Sigmoid colon (tissue), 7 donors: ENCODE results near the gene CFAP61. TPM values are rescaled to one million over a fixed set of nuclear protein-coding genes. Genes with fewer than 3 reads are reported as not detected.

Experiments used
- DNase-seq: peaks from one replicate; pipeline ENCODE4 v3.0.0-alpha.2; 2019
- H3K27ac ChIP-seq, 4 donors: fragments of 200-600 bp; sonication (generic); one replicate each; pipeline ENCODE4 v1.5.1; 2016 to 2019; ENCODE audit warnings: mild to moderate bottlenecking in 1 of 4
- H3K27me3 ChIP-seq, 3 donors: fragments of 200-600 bp; sonication (generic); one replicate each; pipeline ENCODE4 v1.5.1; 2019; ENCODE audit warnings: mild to moderate bottlenecking in 1 of 3
- H3K36me3 ChIP-seq, 4 donors: fragments of 200-600 bp; sonication (generic); one replicate each; pipeline ENCODE4 v1.5.1; 2016 to 2019
- H3K4me1 ChIP-seq, 4 donors: fragments of 200-600 bp; sonication (generic); one replicate each; pipeline ENCODE4 v1.5.1; 2017 to 2019
- H3K4me3 ChIP-seq, 4 donors: fragments of 200-600 bp; sonication (generic); one replicate each; pipeline ENCODE4 v1.5.1; 2017 to 2019; ENCODE audit warnings: mild to moderate bottlenecking in 2 of 4, moderate library complexity in 1 of 4
- H3K9me3 ChIP-seq, 4 donors: fragments of 200-600 bp in 3 of 4; sonication (generic) in 3 of 4; one replicate each; pipeline versions ENCODE4 v1.5.1 to v1.6.1; 2013 to 2019
- CTCF ChIP-seq, 4 experiments: fragments of 450-650 bp in 3 of 4; fragments of 200-600 bp in 1 of 4; IDR thresholded peaks; one replicate each; pipeline ENCODE4 v1.5.1; 2016 to 2019; ENCODE audit warnings: antibody characterized with exemption in 4 of 4, mild to moderate bottlenecking in 3 of 4, moderate library complexity in 2 of 4
- EP300 ChIP-seq, 4 donors: sonication (generic); formaldehyde crosslinking; IDR thresholded peaks; one replicate each; pipeline ENCODE4 v1.6.1; 2017; ENCODE audit warnings: antibody characterized with exemption in 4 of 4
- POLR2A ChIP-seq, 2 donors: fragments of 450-650 bp; IDR thresholded peaks; one replicate each; pipeline ENCODE4 v1.6.1; 2016; ENCODE audit warnings: antibody characterized with exemption in 2 of 2, mild to moderate bottlenecking in 2 of 2, moderate library complexity in 2 of 2
- POLR2AphosphoS5 ChIP-seq, 4 donors: sonication (generic); formaldehyde crosslinking; IDR thresholded peaks; one replicate each; pipeline ENCODE4 v1.6.1; 2017; ENCODE audit warnings: antibody characterized with exemption in 4 of 4
- WGBS, 2 donors: extraction: QIAGEN DNeasy Blood & Tissue Kit; methylation state at CpG; one replicate each; pipeline ENCODE4 v1.1.7; 2013; 5-methylcytosine and 5-hydroxymethylcytosine counted together
- intact Hi-C: fragments of 100-400 bp; cut with DNase I; formaldehyde crosslinking; loops from one replicate; pipeline ENCODE4 v1.15.1; 2023
- polyA plus RNA-seq, 3 donors: library from polyadenylated mRNA; stranded (reverse); fragments of 200-250 nt; gene quantifications; one replicate each; pipeline ENCODE4 v1.2.3, GENCODE V29; 2013
- total RNA-seq, 4 donors: library from RNA; depleted of rRNA; stranded (reverse); fragments of >200 nt; gene quantifications; one replicate each; pipeline ENCODE4 v1.1.0, GENCODE V29; 2016
- donor health status: healthy with polysubstance abuse.
- donor health status: Bipolar disorder and iron deficiency.
- donor health status: healthy.

CFAP61 gene
- total and polyA plus RNA-seq, 7 donors, result 0.15 to 2.0 (median 0.44) TPM; not detected in 3

GRCh38 chr20:20391766-20392165 is 339.4 kb downstream of the CFAP61 start:
- peaks cover 0 to 12% (median 0%) of the 10 kb centered on the region in 4 donors for H3K36me3 ChIP-seq
- H3K4me1 ChIP-seq, result no peaks in the 10 kb centered on the region
- H3K9me3 ChIP-seq, result no peaks in the 10 kb centered on the region
- intact Hi-C loops, result no loop called here
- no peak overlapping the region for H3K4me3 ChIP-seq
- no peaks in the 10 kb centered on the region for H3K27me3 ChIP-seq
- TF ChIP-seq POLR2AphosphoS5 (IDR thresholded peaks at IDR 0.05) (no peak), CTCF (IDR thresholded peaks at IDR 0.05) (no peak), POLR2A (IDR thresholded peaks at IDR 0.05) (no peak), EP300 (IDR thresholded peaks at IDR 0.05) (no peak)
- no peak overlapping the region for H3K27ac ChIP-seq
- no peak for DNase-seq
- 92 to 93% methylated on average over 13 of the region's 13 CpGs for WGBS, 2 donors

- intact Hi-C loops, result no loop called here
- H3K36me3 ChIP-seq, result peaks cover 0 to 12% (median 0%) of the 10 kb centered on the region in 4 donors
- H3K9me3 ChIP-seq, result no peaks in the 10 kb centered on the region
- no peak overlapping the region for H3K27ac ChIP-seq
- H3K4me3 ChIP-seq, result no peak overlapping the region
- WGBS, 2 donors, result 66 to 87% methylated on average over 20 of the region's 20 CpGs
- H3K27me3 ChIP-seq, result no peaks in the 10 kb centered on the region
- no peak for DNase-seq
- H3K4me1 ChIP-seq, result no peaks in the 10 kb centered on the region
- TF ChIP-seq CTCF (IDR thresholded peaks at IDR 0.05) (no peak), POLR2AphosphoS5 (IDR thresholded peaks at IDR 0.05) (no peak), EP300 (IDR thresholded peaks at IDR 0.05) (no peak), POLR2A (IDR thresholded peaks at IDR 0.05) (no peak)
These were observed 341.1 kb downstream of the CFAP61 start for GRCh38 chr20:20393207-20394120.

GRCh38 chr20:20395087-20395486 is 342.8 kb downstream of the CFAP61 start:
- peaks cover 0 to 12% (median 0%) of the 10 kb centered on the region in 4 donors for H3K36me3 ChIP-seq
- 93 to 95% methylated on average over 12 of the region's 12 CpGs for WGBS, 2 donors

GRCh38 chr20:20395903-20396568 is 343.7 kb downstream of the CFAP61 start:
- DNase-seq, result no peak
- intact Hi-C loops, result no loop called here
- H3K9me3 ChIP-seq, result no peaks in the 10 kb centered on the region
- peaks cover 0 to 12% (median 0%) of the 10 kb centered on the region in 4 donors for H3K36me3 ChIP-seq
- H3K27me3 ChIP-seq, result no peaks in the 10 kb centered on the region
- TF ChIP-seq POLR2A (IDR thresholded peaks at IDR 0.05) (no peak), POLR2AphosphoS5 (IDR thresholded peaks at IDR 0.05) (no peak)
- no peak overlapping the region for H3K4me3 ChIP-seq
- H3K27ac ChIP-seq, result no peak overlapping the region
- no peaks in the 10 kb centered on the region for H3K4me1 ChIP-seq
- 97% methylated on average over 29 of the region's 29 CpGs for WGBS, 2 donors

More at GRCh38 chr20:20395087-20395486, 342.8 kb downstream of the CFAP61 start:
- Histone ChIP-seq H3K4me1 (no peaks in the 10 kb centered on the region), H3K27me3 (no peaks in the 10 kb centered on the region), H3K9me3 (no peaks in the 10 kb centered on the region), H3K4me3 (no peak overlapping the region), H3K27ac (no peak overlapping the region)
- intact Hi-C loops, result no loop called here
- no peak for DNase-seq
- TF ChIP-seq EP300 (IDR thresholded peaks at IDR 0.05), result no peak
- no peak for TF ChIP-seq POLR2AphosphoS5 (IDR thresholded peaks at IDR 0.05)
- TF ChIP-seq POLR2A (IDR thresholded peaks at IDR 0.05), result no peak

- WGBS, 2 donors, result 94 to 97% methylated on average over 3 of the region's 3 CpGs
- no peaks in the 10 kb centered on the region for H3K27me3 ChIP-seq
- peaks cover 0 to 10% (median 0%) of the 10 kb centered on the region in 4 donors for H3K36me3 ChIP-seq
- no peaks in the 10 kb centered on the region for H3K9me3 ChIP-seq
- no peak overlapping the region for H3K27ac ChIP-seq
- no peak overlapping the region for H3K4me3 ChIP-seq
- no peaks in the 10 kb centered on the region for H3K4me1 ChIP-seq
- no peak for DNase-seq
- intact Hi-C loops, result no loop called here
- no peak for TF ChIP-seq POLR2AphosphoS5 (IDR thresholded peaks at IDR 0.05)
These were observed 344.5 kb downstream of the CFAP61 start for GRCh38 chr20:20396794-20397193.

- no peak for DNase-seq
- intact Hi-C loops, result no loop called here
- H3K4me3 ChIP-seq, result no peak overlapping the region
- WGBS, 2 donors, result 95 to 97% methylated on average over 7 of the region's 7 CpGs
- no peak overlapping the region for H3K27ac ChIP-seq
- TF ChIP-seq EP300 (IDR thresholded peaks at IDR 0.05) (no peak), CTCF (IDR thresholded peaks at IDR 0.05) (no peak), POLR2AphosphoS5 (IDR thresholded peaks at IDR 0.05) (no peak), POLR2A (IDR thresholded peaks at IDR 0.05) (no peak)
- no peaks in the 10 kb centered on the region for H3K36me3 ChIP-seq
- no peaks in the 10 kb centered on the region for H3K4me1 ChIP-seq
- no peaks in the 10 kb centered on the region for H3K27me3 ChIP-seq
- H3K9me3 ChIP-seq, result no peaks in the 10 kb centered on the region
These were observed 345.8 kb downstream of the CFAP61 start for GRCh38 chr20:20398123-20398522.
